HT1080 (cell line): ENCODE results near the gene FLT1. TPM values are rescaled to one million over a fixed set of nuclear protein-coding genes. Genes with fewer than 3 reads are reported as not detected.

Source experiments
- DNase-seq: peaks from one replicate; pipeline ENCODE4 v3.0.0-alpha.2; 2015; ENCODE audit warnings: low read depth
- total RNA-seq: library from RNA; depleted of rRNA; stranded (reverse); fragments of >200 nt; shearing (Covaris generic); gene quantifications from 2 replicates; pipeline ENCODE4 v1.2.3, GENCODE V29; 2014

The FLT1 gene
- total RNA-seq, 1 experiment from 2014 or later = 3.3 TPM

DNA sequence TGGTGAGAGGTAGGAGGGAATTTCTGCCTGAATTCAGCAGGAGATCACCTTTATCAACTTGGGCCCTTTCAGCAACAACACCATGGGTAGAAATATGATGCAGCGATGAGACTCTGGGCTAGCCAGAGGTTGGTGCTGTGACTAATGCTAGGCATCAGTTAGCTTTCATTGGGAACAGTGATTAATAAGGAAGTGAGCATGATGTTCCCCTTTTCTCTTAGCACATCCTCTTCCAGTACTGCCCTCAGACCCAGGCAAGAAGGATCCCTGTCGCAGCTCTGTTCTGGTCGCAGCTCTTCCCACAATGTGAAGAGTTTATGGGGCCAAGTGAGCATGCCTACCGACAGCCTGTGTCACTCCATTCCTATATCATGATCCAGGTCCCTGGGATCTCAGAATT is 100.5 kb downstream of the FLT1 start:
- peak; percentile 71 for DNase-seq

DNA sequence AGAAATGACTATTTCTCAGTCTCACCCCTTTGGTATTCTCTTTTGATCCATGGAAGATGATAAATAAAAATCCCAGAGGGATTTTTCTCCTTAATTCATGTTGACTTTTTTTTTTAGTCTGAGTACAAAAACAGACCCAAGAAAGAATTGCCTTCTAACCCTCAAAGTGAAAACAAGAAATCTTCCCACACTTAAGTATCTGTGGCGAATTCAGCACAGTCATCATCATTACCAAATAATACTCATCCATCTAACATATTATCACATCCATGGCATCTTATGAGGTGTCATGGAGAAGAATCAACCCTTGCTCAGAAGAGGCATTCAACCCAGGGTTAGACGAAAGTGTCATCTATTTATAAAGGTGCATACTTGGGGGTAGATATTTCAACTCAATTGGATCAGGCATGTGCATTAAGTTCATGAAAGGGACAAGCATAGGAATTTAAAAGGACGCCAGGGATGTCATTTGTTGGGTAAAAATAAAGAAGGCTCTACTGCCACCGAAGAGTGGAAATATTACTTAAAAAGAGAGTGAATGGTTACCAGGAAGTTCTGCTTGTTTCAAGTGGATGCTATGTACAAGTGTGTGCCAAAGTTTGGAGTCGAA is 101.9 kb downstream of the FLT1 start:
- no peak for DNase-seq

DNA sequence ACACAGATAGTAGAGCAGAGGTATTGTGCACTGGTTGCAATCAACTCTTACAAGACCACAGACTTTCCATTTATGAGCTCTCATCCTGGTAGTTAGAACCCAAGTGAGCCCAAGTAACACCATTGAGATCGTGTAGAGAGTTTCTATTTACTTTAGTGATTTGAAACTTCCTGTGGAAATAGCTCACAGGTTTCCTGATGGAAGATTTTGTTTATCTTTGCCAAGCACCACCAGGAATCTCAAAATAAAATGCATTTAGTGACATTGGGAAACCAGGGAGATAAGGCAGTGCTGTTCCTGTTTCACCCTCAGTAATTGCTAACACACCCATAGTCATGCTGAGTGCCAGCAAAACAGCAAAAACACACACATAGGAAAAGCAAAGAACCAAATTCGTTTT is 102.5 kb downstream of the FLT1 start:
- DNase-seq = no peak

DNA sequence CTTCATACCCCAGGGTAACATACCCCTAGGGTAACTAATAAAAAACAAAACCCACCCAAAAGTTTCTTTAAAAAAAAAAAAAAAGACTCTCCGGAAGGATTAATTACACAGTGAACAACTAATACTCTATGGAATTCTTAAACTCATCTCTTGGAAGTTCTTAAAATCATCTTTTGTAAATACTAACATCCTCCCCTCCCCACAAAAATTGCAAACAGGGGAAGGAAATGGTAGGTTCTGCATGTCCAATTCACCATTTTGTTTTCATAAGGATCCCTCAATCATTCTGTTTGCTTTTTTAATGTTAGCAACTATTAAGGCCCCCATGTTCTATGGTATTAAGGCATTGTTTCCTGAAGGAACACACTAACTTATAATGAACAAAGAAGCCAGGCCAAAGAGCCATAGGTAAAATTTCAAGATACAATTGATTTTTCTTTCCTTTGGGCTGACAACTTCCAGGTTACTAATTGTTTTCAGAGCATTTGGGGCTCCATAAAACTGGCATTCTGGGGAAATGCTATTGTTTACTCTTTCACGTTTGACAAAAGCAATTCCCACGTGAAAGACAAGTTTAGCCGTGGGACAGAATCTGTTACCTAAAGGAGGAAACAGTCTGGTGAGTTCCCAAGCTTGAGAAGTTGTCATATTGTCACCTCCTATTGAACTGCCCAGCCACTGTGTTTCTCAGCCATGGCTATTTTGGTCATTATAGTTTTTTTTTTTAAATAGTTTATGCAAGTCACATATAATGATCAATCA is 107.0 kb downstream of the FLT1 start:
- no peak for DNase-seq

DNA sequence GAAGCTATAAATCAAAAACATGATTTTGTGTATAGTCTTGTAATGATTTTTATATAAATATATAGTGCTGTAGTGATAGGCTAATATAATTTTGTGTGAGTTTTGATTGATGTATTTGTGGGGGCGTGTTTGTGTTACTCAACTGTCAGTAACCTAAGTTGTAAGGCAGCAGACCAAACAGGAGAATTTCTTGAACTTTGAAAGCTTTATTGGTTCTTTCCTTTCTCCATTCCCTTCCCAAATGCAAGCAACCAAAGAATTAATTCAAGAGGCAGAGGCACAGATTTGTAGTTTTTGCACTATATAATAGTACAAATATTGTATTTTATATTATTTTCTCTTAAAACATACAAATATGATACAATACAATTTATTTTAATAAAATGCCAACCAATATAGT is 109.6 kb downstream of the FLT1 start:
- DNase-seq = no peak

DNA sequence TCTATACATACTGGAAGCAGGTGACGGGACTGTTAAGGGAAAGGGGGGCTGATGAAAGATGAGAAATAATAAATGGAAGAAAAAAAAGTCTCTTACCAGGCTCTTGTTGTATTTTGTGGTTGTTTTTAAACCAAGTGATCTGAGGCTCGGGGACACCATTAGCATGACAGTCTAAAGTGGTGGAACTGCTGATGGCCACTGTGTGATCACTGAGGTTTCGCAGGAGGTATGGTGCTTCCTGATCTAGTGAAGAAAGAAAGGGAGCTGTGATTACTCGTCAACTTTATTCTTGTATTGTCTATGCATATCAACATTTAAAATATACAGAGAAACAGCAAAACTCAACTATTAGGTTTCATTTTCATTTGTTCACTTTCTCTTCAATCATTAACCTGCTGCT is 110.1 kb downstream of the FLT1 start:
- no peak for DNase-seq

DNA sequence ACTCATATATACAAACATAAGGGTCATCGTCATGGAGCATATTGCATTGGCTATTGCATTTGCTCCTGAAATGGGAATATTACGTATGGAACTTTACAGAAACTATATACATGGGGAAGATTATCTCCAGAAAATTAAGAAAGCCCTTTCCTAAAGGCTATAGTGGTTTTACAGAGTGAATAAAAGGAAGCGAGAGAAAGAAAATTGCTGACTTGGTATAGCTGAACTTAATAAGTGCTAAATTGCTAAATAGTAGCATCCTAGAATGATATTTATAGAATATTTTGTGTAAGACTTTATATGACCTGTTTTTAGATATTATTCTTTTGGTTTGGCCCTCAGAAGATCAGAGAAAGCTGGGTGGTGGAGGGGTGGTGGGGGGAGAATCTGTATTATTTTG is 114.6 kb downstream of the FLT1 start:
- no peak for DNase-seq

DNA sequence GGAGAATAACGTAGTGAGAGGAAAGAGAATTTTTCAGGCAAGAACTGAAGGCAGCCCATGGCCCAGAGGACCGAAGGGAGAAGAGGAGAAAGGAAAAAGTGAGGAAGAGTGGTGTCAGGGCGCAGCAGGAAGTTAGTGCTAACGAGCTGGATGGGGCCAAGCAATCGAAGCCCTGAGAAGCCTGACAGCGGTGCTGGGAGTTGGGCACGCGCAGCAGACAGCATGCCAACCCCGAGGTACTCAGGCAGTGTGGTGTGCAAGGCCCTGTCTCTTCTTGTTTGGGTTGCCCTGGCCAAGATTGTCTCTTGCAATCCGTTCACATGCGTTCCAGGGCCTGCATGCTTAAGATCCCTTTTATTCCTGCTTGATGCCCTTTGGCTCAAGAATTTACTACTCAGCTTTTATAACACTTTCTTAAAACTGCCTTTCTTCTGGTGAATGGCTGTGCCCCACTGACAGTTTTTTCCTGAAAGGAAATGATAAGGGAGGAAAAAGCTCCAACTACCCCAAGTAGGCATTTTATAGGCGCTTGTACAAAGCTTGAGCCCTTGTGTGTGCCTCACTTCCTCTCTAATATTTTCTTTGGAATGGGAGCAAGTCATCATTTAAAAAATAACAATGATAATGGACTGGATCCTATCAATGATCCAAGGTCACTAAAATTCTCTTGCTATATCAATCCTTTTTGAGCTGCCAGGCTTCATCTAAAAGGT is 115.4 kb downstream of the FLT1 start:
- no peak for DNase-seq

DNA sequence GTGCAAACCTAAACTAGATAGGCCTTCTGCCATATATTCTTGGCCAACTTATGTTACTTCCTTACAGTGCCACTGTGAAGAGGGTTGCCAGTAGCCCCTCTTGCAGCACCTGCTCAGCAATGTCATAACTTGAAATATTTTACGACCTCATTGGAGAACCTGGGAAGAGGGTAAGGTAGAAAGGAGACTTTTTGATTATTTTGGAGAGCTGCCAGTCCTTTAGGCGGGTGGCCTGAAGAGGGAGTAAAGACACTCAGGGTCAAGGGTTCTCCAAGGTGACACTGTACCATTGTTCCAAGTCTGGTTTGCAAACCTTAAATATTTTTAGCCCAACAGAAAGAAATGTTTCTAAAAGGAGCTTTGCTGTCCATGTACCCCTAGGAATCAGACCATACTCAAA is 118.3 kb downstream of the FLT1 start:
- DNase-seq = no peak

DNA sequence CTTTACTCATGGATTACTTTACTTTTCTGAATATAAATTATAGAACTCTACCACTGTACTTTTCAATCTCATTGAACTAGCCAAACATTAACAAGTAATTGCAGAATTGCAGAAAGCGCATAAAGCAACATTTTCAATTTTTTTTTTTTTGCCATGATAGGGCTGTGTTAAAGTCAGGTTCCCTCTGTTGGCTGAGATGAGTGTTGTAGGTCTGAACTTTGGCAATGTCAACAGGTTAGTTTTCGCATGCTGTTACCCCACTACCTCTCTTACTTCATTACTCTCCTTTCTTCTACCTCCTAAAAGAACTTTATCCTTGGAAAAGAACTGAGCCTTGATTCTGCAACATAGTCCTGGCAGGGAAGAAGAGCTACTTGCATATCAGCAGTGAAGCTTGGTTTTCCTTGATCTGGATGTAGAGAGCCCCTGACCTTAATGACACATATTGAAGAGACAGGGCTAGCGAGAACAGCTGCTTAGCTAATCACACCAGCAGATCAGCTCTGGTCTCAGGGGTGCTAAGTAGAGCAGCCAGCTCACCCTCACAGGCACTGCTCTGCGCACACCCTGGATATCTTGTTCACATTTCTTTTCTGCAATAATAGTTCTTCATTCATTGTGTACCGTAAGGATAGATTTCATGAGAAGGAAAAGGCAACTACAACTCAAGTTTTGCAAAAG is 119.5 kb downstream of the FLT1 start:
- no peak for DNase-seq

DNA sequence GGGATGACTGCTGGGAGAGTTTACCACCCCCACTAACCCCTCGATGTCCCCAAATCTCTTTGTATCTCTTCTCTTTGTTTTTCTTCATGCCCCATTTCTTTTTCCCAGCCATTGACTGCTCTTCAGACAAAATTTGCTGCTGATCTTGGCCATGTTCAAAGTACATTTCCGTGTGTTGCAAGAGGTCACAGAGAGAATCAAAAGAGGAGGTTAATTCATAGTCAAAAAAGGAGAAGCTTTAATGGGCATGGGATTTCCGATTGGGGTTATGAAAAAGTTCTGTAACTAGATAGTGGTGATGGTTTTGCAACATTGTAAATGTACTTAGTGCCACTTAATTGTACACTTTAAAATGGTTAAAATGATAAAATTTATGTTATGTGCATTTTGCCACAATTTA is 121.1 kb downstream of the FLT1 start:
- no peak for DNase-seq

DNA sequence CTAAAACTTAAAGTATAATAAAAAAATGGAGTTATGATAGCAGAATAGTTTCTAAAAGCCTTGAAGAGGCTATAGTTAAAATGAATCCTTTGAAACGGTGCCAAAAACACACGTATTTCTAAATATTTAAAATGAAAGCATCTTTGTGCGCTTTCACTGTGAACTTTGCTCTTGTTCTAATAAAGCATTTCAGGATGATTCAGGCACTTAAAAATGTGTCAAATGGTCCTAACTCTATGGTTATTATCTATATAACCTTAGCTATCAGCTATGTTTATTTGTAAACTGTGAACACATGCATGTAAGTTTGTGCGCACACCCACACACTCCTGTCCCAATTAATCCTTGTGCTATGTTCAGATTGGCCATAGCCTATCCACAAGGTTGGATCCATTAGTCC is 124.5 kb downstream of the FLT1 start:
- no peak for DNase-seq

DNA sequence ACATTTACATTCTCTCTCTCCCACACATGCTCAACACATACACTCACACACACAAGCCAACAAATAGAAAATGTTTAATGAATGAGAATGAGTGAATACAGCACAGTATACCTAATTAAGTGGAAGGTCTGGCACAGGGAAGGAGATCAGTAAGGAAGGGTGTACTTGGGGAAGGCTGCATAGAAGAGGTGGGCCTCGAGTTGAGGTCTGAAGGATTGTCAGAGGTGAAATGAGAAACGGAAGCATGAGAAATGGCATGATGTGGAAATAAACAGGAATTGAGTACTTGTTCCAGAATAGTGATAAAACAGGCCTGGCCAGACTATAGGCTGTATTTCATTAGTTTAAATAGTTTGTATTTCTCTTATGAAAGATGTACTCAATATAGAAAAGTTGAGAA is 136.2 kb downstream of the FLT1 start:
- no peak for DNase-seq

DNA sequence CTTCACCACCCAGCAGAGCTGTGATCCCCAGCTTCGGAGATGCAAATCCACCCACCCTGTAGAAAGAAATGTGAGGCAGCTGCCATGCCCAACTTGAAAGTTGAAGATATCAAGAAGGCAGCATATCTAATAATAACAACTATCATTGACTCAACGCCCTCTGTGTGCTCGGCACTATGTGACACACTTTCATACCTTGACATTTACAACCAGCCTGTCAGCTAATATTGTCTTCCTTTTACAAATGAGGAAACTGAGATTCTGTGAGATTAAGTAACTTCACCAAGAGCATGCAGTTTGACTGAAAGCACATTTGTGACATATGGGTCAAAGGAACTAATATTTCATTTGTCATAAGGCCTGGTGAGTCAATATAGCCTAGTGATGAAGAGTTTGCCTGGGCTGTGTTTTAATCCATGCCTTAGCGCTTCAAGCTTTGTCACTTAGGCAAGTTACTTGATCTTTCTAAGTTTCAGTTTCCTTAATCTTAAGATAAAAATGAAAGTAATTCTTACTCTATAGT is 137.0 kb downstream of the FLT1 start:
- DNase-seq = no peak

DNA sequence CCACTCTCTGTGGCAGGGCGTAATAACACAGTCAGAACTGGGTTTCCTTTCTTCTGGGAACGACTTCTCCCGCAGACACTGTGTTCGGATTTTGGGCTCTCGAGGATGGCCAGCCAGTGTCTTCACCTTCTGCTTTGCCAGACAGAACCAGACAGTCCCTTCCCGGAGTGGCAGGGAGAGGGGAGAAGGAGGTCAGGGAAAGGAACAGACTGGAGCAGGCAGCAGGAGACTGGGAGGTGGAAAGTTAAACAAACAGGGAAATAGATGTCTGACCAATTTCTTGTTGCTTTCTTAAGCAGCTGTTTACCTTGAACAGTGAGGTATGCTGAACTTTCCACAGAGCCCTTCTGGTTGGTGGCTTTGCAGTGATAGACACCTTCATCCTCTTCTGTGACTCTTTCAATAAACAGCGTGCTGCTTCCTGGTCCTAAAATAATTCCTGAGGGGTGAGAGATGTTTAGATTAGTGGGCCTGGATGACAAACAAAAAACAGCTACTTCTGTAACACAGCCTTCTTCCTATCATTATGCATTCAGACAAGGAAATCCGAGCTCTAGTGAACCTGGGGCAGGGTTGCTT is 137.6 kb downstream of the FLT1 start:
- DNase-seq = no peak

DNA sequence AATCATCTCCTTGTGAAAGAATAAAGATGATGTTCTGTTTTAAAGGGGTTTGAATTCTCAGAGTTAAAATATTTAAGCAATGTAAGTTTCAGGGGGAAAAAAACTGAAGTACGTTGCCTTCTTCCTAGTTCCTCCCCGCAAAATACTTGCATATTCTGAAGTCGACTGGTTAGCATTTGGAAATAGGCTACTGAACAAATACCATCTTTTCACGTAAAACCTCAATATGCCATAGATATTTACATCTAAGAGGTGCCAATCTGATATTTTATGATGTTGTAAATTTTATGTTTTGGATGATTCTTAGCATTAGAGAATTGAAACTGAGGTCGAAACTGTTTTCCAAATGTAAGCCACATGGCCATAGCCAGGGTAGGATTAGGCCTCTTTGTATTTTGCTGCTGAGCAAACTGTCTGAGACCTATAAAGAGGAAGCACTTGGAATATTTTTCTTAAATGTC is 138.3 kb downstream of the FLT1 start:
- no peak for DNase-seq

DNA sequence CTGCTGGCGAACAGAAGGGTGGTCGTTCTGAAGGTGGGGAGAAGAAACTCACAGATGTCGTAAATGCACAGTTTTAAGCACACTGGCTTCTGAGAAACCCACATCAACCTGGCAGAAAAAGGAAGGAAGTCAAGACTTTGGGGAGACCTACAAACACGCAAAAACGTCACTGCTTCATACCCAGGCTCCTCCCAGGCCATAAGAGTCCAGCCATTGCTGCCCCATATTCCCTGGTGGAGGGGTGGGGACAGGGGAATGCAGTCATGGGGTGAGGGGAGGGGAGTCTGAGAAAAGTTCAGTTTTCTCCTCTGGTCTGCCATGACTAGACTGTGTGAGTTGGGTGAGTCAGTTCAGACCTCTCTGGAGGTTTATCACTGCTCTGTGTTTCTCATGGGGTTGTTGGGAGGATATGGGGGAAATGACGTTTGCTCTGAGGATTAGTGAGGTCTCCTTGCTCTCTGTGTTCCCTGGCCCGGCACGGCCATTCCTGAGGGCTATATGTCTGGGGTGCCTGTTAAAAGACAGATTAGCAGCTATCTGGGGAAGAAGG is 139.0 kb downstream of the FLT1 start:
- peak; percentile 80 for DNase-seq

DNA sequence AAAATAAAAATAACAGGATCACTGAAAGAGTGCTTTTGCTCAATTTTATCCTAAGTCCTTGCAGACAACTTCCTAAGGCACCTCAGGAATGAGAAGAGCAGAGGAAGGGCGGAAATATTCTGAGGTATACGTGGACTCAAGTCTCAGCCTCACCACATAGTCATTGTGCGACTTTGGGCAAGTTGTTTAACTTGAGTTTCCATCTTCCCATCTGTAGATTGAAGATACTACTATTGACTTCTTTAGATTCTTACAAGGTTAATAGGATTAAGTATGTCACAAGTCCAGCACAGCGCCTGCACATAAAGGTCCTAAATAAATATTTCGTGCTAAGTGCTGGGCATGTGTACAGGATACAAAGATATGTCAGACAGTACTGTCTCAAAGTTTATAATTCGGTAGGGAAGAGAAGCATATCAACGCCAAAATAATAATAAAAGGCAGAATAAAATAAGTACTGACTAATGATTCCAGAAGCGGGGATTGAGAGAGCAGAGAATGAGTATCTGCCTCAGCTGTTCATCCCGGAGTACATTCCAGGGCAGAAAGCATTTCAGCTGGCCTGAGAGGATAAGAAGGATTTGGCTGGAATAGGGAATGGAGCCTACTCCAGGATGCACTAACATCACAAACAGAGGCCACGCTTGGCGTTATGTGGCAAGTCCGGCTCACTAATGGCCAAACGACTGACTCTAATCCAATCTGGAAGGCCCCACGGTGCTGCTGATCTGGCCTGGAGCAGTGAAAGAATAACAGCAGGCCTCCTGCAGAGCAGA is 139.7 kb downstream of the FLT1 start:
- no peak for DNase-seq

DNA sequence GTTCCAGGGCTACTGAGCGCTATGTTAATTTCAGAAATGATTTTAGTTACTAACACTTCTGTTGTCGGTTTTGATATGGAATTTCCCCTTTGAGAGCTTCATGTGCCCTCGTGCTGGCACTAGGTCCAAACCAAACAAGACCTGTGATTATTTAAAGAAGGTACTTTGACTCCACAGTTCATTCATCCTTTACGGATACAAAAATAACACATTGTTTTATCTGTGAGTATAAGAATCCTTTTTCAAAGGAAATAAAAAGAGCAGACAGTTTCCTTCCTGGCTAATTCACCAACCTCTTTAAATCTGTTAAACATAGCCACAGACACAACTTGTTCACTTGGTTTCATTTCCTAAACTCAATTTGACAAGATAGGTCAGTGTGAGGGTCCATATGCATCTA is 141.2 kb downstream of the FLT1 start:
- DNase-seq = no peak

DNA sequence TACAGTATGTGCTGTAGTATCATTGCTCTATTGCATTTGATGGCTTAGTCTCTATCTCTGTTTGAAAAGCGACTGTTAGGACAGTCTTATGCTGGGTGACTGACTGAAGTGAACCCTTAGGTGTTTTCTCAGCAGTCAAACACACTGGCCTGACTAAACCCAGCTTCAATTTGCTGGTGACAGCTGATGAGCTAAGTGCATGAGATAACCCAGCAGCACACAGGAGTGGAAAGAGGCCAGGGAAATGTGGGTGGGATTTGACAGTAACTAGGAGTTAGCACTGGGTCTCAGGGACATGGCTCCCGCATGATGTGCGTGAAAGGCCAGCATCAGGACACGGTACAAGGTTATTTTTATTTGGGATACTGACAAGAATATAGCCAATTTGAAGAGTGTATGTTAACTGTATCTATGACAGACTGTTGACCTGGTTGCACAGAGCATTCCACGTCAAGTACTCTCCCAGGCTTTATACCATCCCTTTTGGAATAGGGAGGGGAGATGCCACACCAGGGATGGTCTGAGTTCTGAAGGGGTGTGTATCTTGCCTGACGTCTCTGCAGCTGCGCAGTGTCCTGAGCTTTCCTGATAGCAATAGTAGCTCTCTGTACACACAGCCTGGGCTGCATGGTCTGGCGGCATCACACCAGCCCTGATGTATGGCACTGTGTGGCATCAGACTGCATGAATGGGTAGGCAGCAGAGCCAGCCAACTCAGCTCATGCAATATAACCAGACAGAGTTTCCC is 144.8 kb downstream of the FLT1 start:
- DNase-seq = no peak
